Right lobe of liver (tissue), 6 donors: ENCODE measurements around the gene PREX1. TPM values are rescaled to one million over a fixed set of nuclear protein-coding genes. Genes with fewer than 3 reads are reported as not detected.

Experiments
- ATAC-seq, 4 donors: fragments of 200-7000 bp; cut with Tn5 transposase; one replicate each; pipeline ENCODE4 v1.9.1; 2020; ENCODE audit warnings: mild to moderate bottlenecking in 4 of 4, moderate library complexity in 4 of 4
- DNase-seq, 3 donors: peaks; one replicate each; pipeline ENCODE4 v3.0.0-alpha.2; 2020
- H3K27ac ChIP-seq, 3 donors: fragments of 200-600 bp; one replicate each; pipeline ENCODE4 v1.8.0; 2022
- H3K27me3 ChIP-seq, 2 donors: fragments of 200-600 bp; one replicate each; pipeline ENCODE4 v1.8.0; 2022
- H3K36me3 ChIP-seq, 4 donors: fragments of 200-600 bp; sonication (generic) in 1 of 4; one replicate each; pipeline versions ENCODE4 v1.5.1 to v1.8.0; 2017 to 2022; ENCODE audit warnings: control low read depth in 1 of 4
- H3K4me1 ChIP-seq, 4 donors: fragments of 200-600 bp; sonication (generic) in 1 of 4; one replicate each; pipeline versions ENCODE4 v1.5.1 to v1.8.0; 2017 to 2022; ENCODE audit warnings: control low read depth in 1 of 4
- H3K4me3 ChIP-seq, 3 donors: fragments of 200-600 bp; one replicate each; pipeline ENCODE4 v1.8.0; 2022
- H3K9me3 ChIP-seq, 4 donors: fragments of 200-600 bp; sonication (generic) in 1 of 4; one replicate each; pipeline versions ENCODE4 v1.5.1 to v1.8.0; 2017 to 2022; ENCODE audit warnings: control low read depth in 1 of 4
- CTCF ChIP-seq, 4 donors: fragments of 200-600 bp in 3 of 4; fragments of 450-650 bp in 1 of 4; IDR thresholded peaks; one replicate each; pipeline versions ENCODE4 v1.5.1 to v1.8.0; 2016 to 2022; ENCODE audit warnings: antibody characterized with exemption in 4 of 4, mild to moderate bottlenecking in 2 of 4
- POLR2A ChIP-seq: fragments of 450-650 bp; IDR thresholded peaks from one replicate; pipeline ENCODE4 v1.6.1; 2017; ENCODE audit warnings: antibody characterized with exemption, mild to moderate bottlenecking
- WGBS: methylation state at CpG from one replicate; pipeline ENCODE4 v1.1.6; 2018; ENCODE audit warnings: low coverage, low lambda C conversion rate; ENCODE audit not compliant: insufficient coverage; ENCODE audit errors: missing lambda C conversion rate; 5-methylcytosine and 5-hydroxymethylcytosine counted together
- intact Hi-C, 2 donors: fragments of 100-400 bp; cut with DNase I; formaldehyde crosslinking; loops; one replicate each; pipeline versions ENCODE4 v1.11.2 to v1.14.1; 2022
- total RNA-seq, 6 experiments: library from RNA; depleted of rRNA in 2 of 6; stranded (reverse); fragments of >200 nt in 2 of 6; fragmentation: NEBNext Ultra II Directional in 3 of 6; extraction: Animal tissue kit (Norgen Biotek cat#: 25700) in 3 of 6; gene quantifications; one replicate each; pipeline versions ENCODE4 v1.1.0 to v1.2.4, GENCODE V29; 2016 to 2023
- donor health status: DM: no; HTN: yes; CAD: no.
- donor health status: DM: no; HTN: no; CAD: no.
- donor health status: DM: no; HTN: no; CAD: no.
- donor health status: DM: no; HTN: yes; CAD: no.
- donor health status: DM: no; HTN: yes; CAD: no.

PREX1 gene
- total RNA-seq, 6 experiments from 2014 or later = 4.4 to 11.1 (median 8.7) TPM

- no peak overlapping the region for H3K4me3 ChIP-seq
- no peak for TF ChIP-seq POLR2A
- no peak for TF ChIP-seq CTCF (IDR thresholded peaks at IDR 0.05)
- peaks cover 0 to 12% (median 0%) of the 10 kb centered on the region in 4 donors for H3K4me1 ChIP-seq
- H3K9me3 ChIP-seq = no peaks in the 10 kb centered on the region
- no peaks in the 10 kb centered on the region for H3K27me3 ChIP-seq
- intact Hi-C loops = loop anchor here in 1 of 2 donors (5.0 kb wide), 1 partner anchor 247 kb away; no protein-coding TSS in a partner anchor
- no peak overlapping the region for H3K27ac ChIP-seq
- WGBS = 40% methylated on average over 5 of the region's 8 CpGs
- H3K36me3 ChIP-seq = no peaks in the 10 kb centered on the region
- peak; percentile 66 to 74 (median 73) for ATAC-seq
- peak; percentile 54 to 80 (median 71) for DNase-seq
These were observed 167.9 kb downstream of the PREX1 start for GRCh38 chr20:48659858-48660257.

- intact Hi-C loops = loop anchor here in 1 of 2 donors (5.0 kb wide), 1 partner anchor 249 kb away; no protein-coding TSS in a partner anchor
- no peak overlapping the region for H3K27ac ChIP-seq
- no peaks in the 10 kb centered on the region for H3K9me3 ChIP-seq
- 74% methylated on average over 8 of the region's 8 CpGs for WGBS
- H3K36me3 ChIP-seq = no peaks in the 10 kb centered on the region
- peaks cover 0 to 12% (median 0%) of the 10 kb centered on the region in 4 donors for H3K4me1 ChIP-seq
- no peaks in the 10 kb centered on the region for H3K27me3 ChIP-seq
- no peak overlapping the region for H3K4me3 ChIP-seq
- no peak for TF ChIP-seq CTCF (IDR thresholded peaks at IDR 0.05)
- no peak for TF ChIP-seq POLR2A
- ATAC-seq (no peak), DNase-seq (no peak)
These were observed 169.3 kb downstream of the PREX1 start for GRCh38 chr20:48658505-48658904.

GRCh38 chr20:48658198-48658476 lies 169.7 kb downstream of the PREX1 start:
- Histone ChIP-seq H3K27ac (no peak overlapping the region), H3K27me3 (no peaks in the 10 kb centered on the region), H3K4me3 (no peak overlapping the region), H3K36me3 (no peaks in the 10 kb centered on the region), H3K9me3 (no peaks in the 10 kb centered on the region), H3K4me1 (peaks cover 0 to 12% (median 0%) of the 10 kb centered on the region in 4 donors)
- 69% methylated on average over 6 of the region's 9 CpGs for WGBS
- no peak for DNase-seq
- intact Hi-C loops = loop anchor here in 1 of 2 donors (5.0 kb wide), 1 partner anchor 249 kb away; no protein-coding TSS in a partner anchor
- TF ChIP-seq POLR2A (no peak), CTCF (IDR thresholded peaks at IDR 0.05) (no peak)
- no peak for ATAC-seq

DNA sequence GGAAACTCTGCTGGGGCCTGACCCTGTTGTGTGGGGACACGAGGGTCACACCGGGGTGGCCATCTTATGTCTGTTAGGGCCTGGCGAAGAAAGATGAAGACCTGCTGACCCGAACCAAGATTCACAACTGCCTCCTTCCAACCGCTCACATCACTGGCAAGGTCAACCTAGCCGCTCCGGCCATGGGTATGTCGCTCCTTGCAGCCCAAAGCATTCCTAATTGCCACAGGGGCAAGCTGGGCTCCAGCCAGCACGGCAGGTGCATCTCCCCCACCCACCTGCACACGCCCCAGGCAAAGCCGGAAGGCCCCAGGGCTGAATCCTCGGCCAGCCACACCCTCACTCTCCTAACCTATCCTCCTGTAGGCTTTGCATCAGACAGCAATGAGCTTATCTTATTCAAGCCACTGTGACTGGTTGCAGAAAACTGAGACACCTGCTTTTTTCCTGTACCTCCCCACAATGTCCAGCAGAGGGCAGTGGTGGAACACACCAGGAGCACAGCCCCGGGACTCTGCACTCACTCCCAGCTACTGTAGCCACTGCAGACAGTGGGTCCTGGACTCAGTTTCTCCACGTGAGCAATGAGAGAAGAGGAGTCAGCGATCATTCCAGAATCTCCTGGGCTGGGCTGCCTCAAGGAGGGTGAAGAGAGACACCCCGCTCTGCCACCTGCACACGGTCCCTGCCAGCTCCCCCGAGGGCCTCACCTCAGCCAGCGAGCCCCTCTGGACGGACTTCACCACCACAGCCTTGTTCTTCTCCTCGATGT lies 170.2 kb downstream of the PREX1 start:
- 0% methylated on average over 3 of the region's 21 CpGs for WGBS
- ATAC-seq = peak; percentile 85 to 91 (median 86)
- Histone ChIP-seq H3K4me1 (peaks cover 0 to 12% (median 0%) of the 10 kb centered on the region in 4 donors), H3K27me3 (no peaks in the 10 kb centered on the region), H3K9me3 (no peaks in the 10 kb centered on the region), H3K27ac (no peak overlapping the region), H3K4me3 (no peak overlapping the region), H3K36me3 (no peaks in the 10 kb centered on the region)
- peak in 2 of 3 donors; percentile 61 to 77 for DNase-seq
- intact Hi-C loops = loop anchor here (2.0 to 5.0 kb wide), 2 partner anchors 247 to 250 kb away; no protein-coding TSS in a partner anchor
- TF ChIP-seq CTCF (IDR thresholded peaks at IDR 0.05) (peak; percentile 91 to 95 (median 92)), POLR2A (no peak)
